CD14-positive monocyte (primary cell): ENCODE results near the gene FLYWCH2. TPM values are rescaled to one million over a fixed set of nuclear protein-coding genes. Genes with fewer than 3 reads are reported as not detected.

Experiments used
- DNase-seq, 3 donors: peaks; one replicate each; pipeline ENCODE4 v3.0.0-alpha.2; 2011 to 2022
- H2AFZ ChIP-seq: 2 replicates; pipeline ENCODE4 v1.6.0; 2012; ENCODE audit warnings: mild to moderate bottlenecking, low read depth, low read length, inconsistent platforms; ENCODE audit not compliant: insufficient read depth, poor library complexity, severe bottlenecking
- H3K27ac ChIP-seq, 2 donors: 1 replicate in 1 of 2; 2 replicates in 1 of 2; pipeline ENCODE4 v1.5.1; 2012 to 2013; ENCODE audit warnings: low read length in 2 of 2, control low read depth in 1 of 2, inconsistent platforms in 1 of 2, low read depth in 1 of 2, mild to moderate bottlenecking in 1 of 2
- H3K27me3 ChIP-seq, 2 donors: one replicate each; pipeline versions ENCODE4 v1.6.0 to v1.6.1; 2011 to 2013; ENCODE audit warnings: low read length in 2 of 2; ENCODE audit not compliant: control insufficient read depth in 2 of 2, insufficient read depth in 2 of 2
- H3K36me3 ChIP-seq, 2 donors: replicated peaks in 1 of 2; 1 replicate in 1 of 2; 2 replicates in 1 of 2; pipeline versions ENCODE4 v1.5.1 to v1.6.1; 2012 to 2013; ENCODE audit warnings: low read length in 2 of 2, control low read depth in 1 of 2, inconsistent platforms in 1 of 2, mild to moderate bottlenecking in 1 of 2; ENCODE audit not compliant: insufficient read depth in 2 of 2, control insufficient read depth in 1 of 2
- H3K4me1 ChIP-seq, 2 donors: 1 replicate in 1 of 2; 2 replicates in 1 of 2; pipeline versions ENCODE4 v1.5.1 to v1.6.1; 2012 to 2013; ENCODE audit warnings: low read length in 2 of 2, control low read depth in 1 of 2, inconsistent platforms in 1 of 2, mild to moderate bottlenecking in 1 of 2, moderate library complexity in 1 of 2; ENCODE audit not compliant: insufficient read depth in 2 of 2, control insufficient read depth in 1 of 2
- H3K4me2 ChIP-seq: replicated peaks from 2 replicates; pipeline ENCODE3; 2012; ENCODE audit warnings: low read length, moderate library complexity, mild to moderate bottlenecking; ENCODE audit not compliant: poor library complexity, severe bottlenecking; ENCODE audit errors: extremely low read depth
- H3K4me3 ChIP-seq, 3 experiments: fragments of 200-600 bp in 1 of 3; sonication (generic) in 1 of 3; replicated peaks in 1 of 3; 1 replicate in 2 of 3; 2 replicates in 1 of 3; pipeline ENCODE4 v1.5.1; 2011 to 2013; ENCODE audit warnings: low read length in 3 of 3, mild to moderate bottlenecking in 3 of 3, control low read depth in 2 of 3, low read depth in 2 of 3, inconsistent platforms in 1 of 3, moderate library complexity in 1 of 3
- H3K79me2 ChIP-seq: 2 replicates; pipeline ENCODE4 v1.6.0; 2012; ENCODE audit warnings: mild to moderate bottlenecking, control low read depth, inconsistent platforms, low read length, moderate library complexity; ENCODE audit not compliant: insufficient read depth
- H3K9ac ChIP-seq: 2 replicates; pipeline ENCODE4 v1.6.0; 2017; ENCODE audit warnings: low read length, mild to moderate bottlenecking; ENCODE audit not compliant: insufficient read depth, poor library complexity, severe bottlenecking
- H3K9me3 ChIP-seq, 2 donors: replicated peaks in 1 of 2; 1 replicate in 1 of 2; 2 replicates in 1 of 2; pipeline versions ENCODE4 v1.5.1 to v1.6.1; 2012 to 2013; ENCODE audit warnings: low read length in 2 of 2, control low read depth in 1 of 2; ENCODE audit not compliant: control insufficient read depth in 1 of 2, insufficient read depth in 1 of 2
- H4K20me1 ChIP-seq: 2 replicates; pipeline ENCODE4 v1.6.0; 2012; ENCODE audit warnings: mild to moderate bottlenecking, low read length, control low read depth, moderate library complexity; ENCODE audit not compliant: insufficient read depth
- H3K27ac Mint-ChIP-seq, 7 donors: one replicate each; pipeline ENCODE4 v1.8.0; 2020; ENCODE audit warnings: mild to moderate bottlenecking in 7 of 7, mixed read lengths in 7 of 7, moderate library complexity in 6 of 7, inconsistent platforms in 2 of 7
- H3K27me3 Mint-ChIP-seq, 3 donors: one replicate each; pipeline ENCODE4 v1.8.0; 2021 to 2022; ENCODE audit warnings: low read depth in 3 of 3, mild to moderate bottlenecking in 3 of 3, mixed read lengths in 3 of 3, moderate library complexity in 3 of 3, inconsistent platforms in 1 of 3
- H3K36me3 Mint-ChIP-seq, 2 donors: one replicate each; pipeline ENCODE4 v1.8.0; 2020; ENCODE audit warnings: mixed read lengths in 2 of 2, inconsistent platforms in 1 of 2, mild to moderate bottlenecking in 1 of 2
- H3K4me1 Mint-ChIP-seq: one replicate; pipeline ENCODE4 v1.8.0; 2020; ENCODE audit warnings: mild to moderate bottlenecking, mixed read lengths
- H3K4me3 Mint-ChIP-seq, 2 donors: one replicate each; pipeline ENCODE4 v1.8.0; 2020; ENCODE audit warnings: mild to moderate bottlenecking in 2 of 2, mixed read lengths in 2 of 2, moderate library complexity in 1 of 2
- H3K9me3 Mint-ChIP-seq, 7 donors: one replicate each; pipeline ENCODE4 v1.8.0; 2020 to 2022; ENCODE audit warnings: mixed read lengths in 7 of 7, mild to moderate bottlenecking in 6 of 7, moderate library complexity in 6 of 7, inconsistent platforms in 2 of 7
- WGBS: methylation state at CpG from one replicate; pipeline ENCODE4 v1.1.5; 2013; ENCODE audit warnings: missing lambda C conversion rate; ENCODE audit not compliant: insufficient coverage; 5-methylcytosine and 5-hydroxymethylcytosine counted together
- intact Hi-C, 2 donors: fragments of 100-400 bp; cut with micrococcal nuclease; formaldehyde crosslinking; loops; one replicate each; pipeline versions ENCODE4 v1.15.0 to v1.15.1; 2023
- polyA minus RNA-seq: library from RNA; depleted of rRNA, polyadenylated mRNA; stranded (reverse); fragments of >200 nt; gene quantifications from 2 replicates; pipeline ENCODE4 v1.2.3, GENCODE V29; 2012
- polyA plus RNA-seq, 3 donors: library from polyadenylated mRNA; depleted of rRNA in 1 of 3; unstranded in 2 of 3; stranded (reverse) in 1 of 3; fragments of 300-500 nt in 2 of 3; fragments of >200 nt in 1 of 3; fragmentation: Illumina TruSeq in 2 of 3; gene quantifications; 1 replicate in 2 of 3; 2 replicates in 1 of 3; pipeline ENCODE4 v1.2.3, GENCODE V29; 2012 to 2021
- total RNA-seq, 12 experiments: library from RNA in 1 of 12; stranded (reverse) in 1 of 12; fragments of 120-200 nt in 1 of 12; gene quantifications; one replicate each; pipeline ENCODE4 v1.2.4 and lab custom pipeline; 2013 to 2026; ENCODE audit warnings: mixed read lengths in 6 of 12, inconsistent platforms in 1 of 12
- TF ChIP-seq, protein P1 (sequence below): fragments of 200-600 bp; IDR thresholded peaks from one replicate; pipeline ENCODE4 v1.8.0; 2022; ENCODE audit warnings: antibody characterized with exemption, mild to moderate bottlenecking

FLYWCH2 gene, protein sequence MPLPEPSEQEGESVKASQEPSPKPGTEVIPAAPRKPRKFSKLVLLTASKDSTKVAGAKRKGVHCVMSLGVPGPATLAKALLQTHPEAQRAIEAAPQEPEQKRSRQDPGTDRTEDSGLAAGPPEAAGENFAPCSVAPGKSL
- 24.9 TPM for total RNA-seq (2013)
- polyA plus RNA-seq = 10 to 100 TPM; 10.9 to 14.8 (median 12.7) TPM
- polyA minus RNA-seq = 14.1 and 23.5 TPM in 2 replicates
- 0.75 to 4.8 (median 3.3) reads per million in 11 experiments for total RNA-seq (lab: John Stamatoyannopoulos, UW)

GRCh38 chr16:2882650-2883457, at the start of gene FLYWCH2:
FLYWCH2 (plus strand) TSS chr16:2883215; CDS start chr16:2896450, 13,235 bp downstream.
- peaks cover 0 to 16% of the 10 kb centered on the region in 2 donors for H3K9me3 ChIP-seq
- H3K4me3 Mint-ChIP-seq = peak within 1 kb of the TSS; percentile 83 to 92
- no peaks in the 10 kb centered on the region for H4K20me1 ChIP-seq
- peak; percentile 97 to 98 (median 97) for DNase-seq
- H3K27me3 ChIP-seq = no peaks in the 10 kb centered on the region
- peak within 1 kb of the TSS; percentile 96 for H2AFZ ChIP-seq
- H3K9ac ChIP-seq = peak within 1 kb of the TSS; percentile 81
- intact Hi-C loops = loop anchor here in 1 of 2 donors (1.0 kb wide), 1 partner anchor 22 kb away; no protein-coding TSS in a partner anchor
- peaks cover 14% of the 10 kb centered on the region for H3K4me1 Mint-ChIP-seq
- TF ChIP-seq, protein P1, sequence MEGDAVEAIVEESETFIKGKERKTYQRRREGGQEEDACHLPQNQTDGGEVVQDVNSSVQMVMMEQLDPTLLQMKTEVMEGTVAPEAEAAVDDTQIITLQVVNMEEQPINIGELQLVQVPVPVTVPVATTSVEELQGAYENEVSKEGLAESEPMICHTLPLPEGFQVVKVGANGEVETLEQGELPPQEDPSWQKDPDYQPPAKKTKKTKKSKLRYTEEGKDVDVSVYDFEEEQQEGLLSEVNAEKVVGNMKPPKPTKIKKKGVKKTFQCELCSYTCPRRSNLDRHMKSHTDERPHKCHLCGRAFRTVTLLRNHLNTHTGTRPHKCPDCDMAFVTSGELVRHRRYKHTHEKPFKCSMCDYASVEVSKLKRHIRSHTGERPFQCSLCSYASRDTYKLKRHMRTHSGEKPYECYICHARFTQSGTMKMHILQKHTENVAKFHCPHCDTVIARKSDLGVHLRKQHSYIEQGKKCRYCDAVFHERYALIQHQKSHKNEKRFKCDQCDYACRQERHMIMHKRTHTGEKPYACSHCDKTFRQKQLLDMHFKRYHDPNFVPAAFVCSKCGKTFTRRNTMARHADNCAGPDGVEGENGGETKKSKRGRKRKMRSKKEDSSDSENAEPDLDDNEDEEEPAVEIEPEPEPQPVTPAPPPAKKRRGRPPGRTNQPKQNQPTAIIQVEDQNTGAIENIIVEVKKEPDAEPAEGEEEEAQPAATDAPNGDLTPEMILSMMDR = no peak
- no peaks in the 10 kb centered on the region for H3K36me3 ChIP-seq
- peak within 1 kb of the TSS; percentile 93 to 98 (median 97) for H3K27ac Mint-ChIP-seq
- H3K4me2 ChIP-seq = peak within 1 kb of the TSS; percentile 89
- H3K4me3 ChIP-seq = peak within 1 kb of the TSS; percentile 48 to 84 (median 67)
- under 1% methylated on average over 73 of the region's 73 CpGs for WGBS
- peak within 1 kb of the TSS; percentile 70 to 89 for H3K27ac ChIP-seq
- peaks cover 13 to 22% of the 10 kb centered on the region in 2 donors for H3K4me1 ChIP-seq
- H3K27me3 Mint-ChIP-seq = peaks cover 5 to 11% (median 10%) of the 10 kb centered on the region in 3 donors
- H3K79me2 ChIP-seq = peaks cover 9% of the 10 kb centered on the region
- peaks cover 3 to 14% (median 11%) of the 10 kb centered on the region in 7 donors for H3K9me3 Mint-ChIP-seq
- H3K36me3 Mint-ChIP-seq = no peaks in the 10 kb centered on the region

GRCh38 chr16:2833776-2834175, 49.2 kb upstream of the FLYWCH2 start:
- no peak overlapping the region for H3K27ac Mint-ChIP-seq
- intact Hi-C loops = no loop called here
- no peaks in the 10 kb centered on the region for H3K79me2 ChIP-seq
- DNase-seq = no peak
- peaks cover 14 to 18% of the 10 kb centered on the region in 2 donors for H3K4me1 ChIP-seq
- no peak overlapping the region for H3K4me2 ChIP-seq
- no peak overlapping the region for H2AFZ ChIP-seq
- WGBS = 50% methylated on average over 2 of the region's 7 CpGs
- no peaks in the 10 kb centered on the region for H4K20me1 ChIP-seq
- H3K4me3 Mint-ChIP-seq = no peak overlapping the region
- no peak overlapping the region for H3K9ac ChIP-seq
- H3K4me3 ChIP-seq = no peak overlapping the region
- H3K36me3 ChIP-seq = no peaks in the 10 kb centered on the region
- TF ChIP-seq, protein P1 = no peak
- H3K27ac ChIP-seq = no peak overlapping the region
- H3K27me3 Mint-ChIP-seq = peaks cover 7 to 11% (median 10%) of the 10 kb centered on the region in 3 donors
- peaks cover 12% of the 10 kb centered on the region for H3K4me1 Mint-ChIP-seq
- H3K27me3 ChIP-seq = no peaks in the 10 kb centered on the region
- H3K36me3 Mint-ChIP-seq = no peaks in the 10 kb centered on the region
- peaks cover 1 to 11% (median 6%) of the 10 kb centered on the region in 7 donors for H3K9me3 Mint-ChIP-seq
- peaks cover 0 to 4% of the 10 kb centered on the region in 2 donors for H3K9me3 ChIP-seq
